HG03066 (cell line): ENCODE measurements around the gene PC.

ENCODE experiments used
- ATAC-seq: cut with Tn5 transposase; IDR thresholded peaks from one replicate; pipeline ENCODE4 v1.9.1; 2021; ENCODE audit warnings: low read depth; ENCODE audit not compliant: unreplicated experiment

PC gene

GRCh38 chr11:66958956-66959274 is 732 bp upstream of the PC start:
- ATAC-seq = no peak

GRCh38 chr11:66957971-66958231 is 282 bp downstream of the PC start:
- ATAC-seq = peak; percentile 19

GRCh38 chr11:66956689-66957290 is 1.4 kb downstream of the PC start:
- ATAC-seq = no peak

GRCh38 chr11:66953081-66953833 is 4.9 kb downstream of the PC start:
- no peak for ATAC-seq

GRCh38 chr11:66951927-66952337 is 6.3 kb downstream of the PC start:
- no peak for ATAC-seq

- no peak for ATAC-seq
Measured at GRCh38 chr11:66951135-66951534, 7.0 kb downstream of the PC start.

- ATAC-seq = no peak
Measured at GRCh38 chr11:66950112-66950535, 8.1 kb downstream of the PC start.

GRCh38 chr11:66938582-66939135 is 19.5 kb downstream of the PC start:
- ATAC-seq = no peak

- no peak for ATAC-seq
Measured at GRCh38 chr11:66937193-66937733, 20.9 kb downstream of the PC start.

- no peak for ATAC-seq
Measured at GRCh38 chr11:66936311-66936711, 21.9 kb downstream of the PC start.

GRCh38 chr11:66934950-66935779 is 23.0 kb downstream of the PC start:
- ATAC-seq = no peak

GRCh38 chr11:66933531-66933930 is 24.7 kb downstream of the PC start:
- no peak for ATAC-seq

- no peak for ATAC-seq
Measured at GRCh38 chr11:66932543-66932942, 25.6 kb downstream of the PC start.

- ATAC-seq = no peak
Measured at GRCh38 chr11:66929753-66930152, 28.4 kb downstream of the PC start.

- no peak for ATAC-seq
Measured at GRCh38 chr11:66924272-66924671, 33.9 kb downstream of the PC start.

GRCh38 chr11:66922551-66922950 is 35.6 kb downstream of the PC start:
- ATAC-seq = no peak

- no peak for ATAC-seq
Measured at GRCh38 chr11:66920978-66921784, 37.0 kb downstream of the PC start.

- no peak for ATAC-seq
Measured at GRCh38 chr11:66919923-66920322, 38.3 kb downstream of the PC start.

GRCh38 chr11:66918741-66919140 is 39.4 kb downstream of the PC start:
- ATAC-seq = no peak

GRCh38 chr11:66915866-66916265 is 42.3 kb downstream of the PC start:
- ATAC-seq = no peak
